Nasal cavity respiratory epithelium epithelial cell of viscerocranial mucosa (primary cell): ENCODE measurements around the gene PSME4. TPM values are rescaled to one million over a fixed set of nuclear protein-coding genes. Genes with fewer than 3 reads are reported as not detected.

Experiments used
- total RNA-seq: library from RNA; depleted of rRNA; stranded (reverse); fragments of >200 nt; gene quantifications from 2 replicates; pipeline ENCODE4 v1.2.3, GENCODE V29; 2014

Gene PSME4, protein sequence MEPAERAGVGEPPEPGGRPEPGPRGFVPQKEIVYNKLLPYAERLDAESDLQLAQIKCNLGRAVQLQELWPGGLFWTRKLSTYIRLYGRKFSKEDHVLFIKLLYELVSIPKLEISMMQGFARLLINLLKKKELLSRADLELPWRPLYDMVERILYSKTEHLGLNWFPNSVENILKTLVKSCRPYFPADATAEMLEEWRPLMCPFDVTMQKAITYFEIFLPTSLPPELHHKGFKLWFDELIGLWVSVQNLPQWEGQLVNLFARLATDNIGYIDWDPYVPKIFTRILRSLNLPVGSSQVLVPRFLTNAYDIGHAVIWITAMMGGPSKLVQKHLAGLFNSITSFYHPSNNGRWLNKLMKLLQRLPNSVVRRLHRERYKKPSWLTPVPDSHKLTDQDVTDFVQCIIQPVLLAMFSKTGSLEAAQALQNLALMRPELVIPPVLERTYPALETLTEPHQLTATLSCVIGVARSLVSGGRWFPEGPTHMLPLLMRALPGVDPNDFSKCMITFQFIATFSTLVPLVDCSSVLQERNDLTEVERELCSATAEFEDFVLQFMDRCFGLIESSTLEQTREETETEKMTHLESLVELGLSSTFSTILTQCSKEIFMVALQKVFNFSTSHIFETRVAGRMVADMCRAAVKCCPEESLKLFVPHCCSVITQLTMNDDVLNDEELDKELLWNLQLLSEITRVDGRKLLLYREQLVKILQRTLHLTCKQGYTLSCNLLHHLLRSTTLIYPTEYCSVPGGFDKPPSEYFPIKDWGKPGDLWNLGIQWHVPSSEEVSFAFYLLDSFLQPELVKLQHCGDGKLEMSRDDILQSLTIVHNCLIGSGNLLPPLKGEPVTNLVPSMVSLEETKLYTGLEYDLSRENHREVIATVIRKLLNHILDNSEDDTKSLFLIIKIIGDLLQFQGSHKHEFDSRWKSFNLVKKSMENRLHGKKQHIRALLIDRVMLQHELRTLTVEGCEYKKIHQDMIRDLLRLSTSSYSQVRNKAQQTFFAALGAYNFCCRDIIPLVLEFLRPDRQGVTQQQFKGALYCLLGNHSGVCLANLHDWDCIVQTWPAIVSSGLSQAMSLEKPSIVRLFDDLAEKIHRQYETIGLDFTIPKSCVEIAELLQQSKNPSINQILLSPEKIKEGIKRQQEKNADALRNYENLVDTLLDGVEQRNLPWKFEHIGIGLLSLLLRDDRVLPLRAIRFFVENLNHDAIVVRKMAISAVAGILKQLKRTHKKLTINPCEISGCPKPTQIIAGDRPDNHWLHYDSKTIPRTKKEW (N-terminal part only)
- total RNA-seq = 67.0 and 67.8 TPM in 2 replicates

GRCh38 chr2:53970724-53971602 lies at the start of gene PSME4:
PSME4 (minus strand) TSS chr2:53970993; CDS start chr2:53970784, 209 bp downstream.

GRCh38 chr2:53859206-53860181 lies 111.3 kb downstream of the PSME4 start, which contains the start of gene GPR75:
GPR75 (minus strand) TSS chr2:53859967; CDS start chr2:53854756, 5,211 bp downstream.

Other genes with a start within 250 kb of the PSME4 start
- 3.6 and 11.3 TPM in 2 replicates for gene CHAC2, start 203.2 kb downstream of the PSME4 start, total RNA-seq
- 15.0 and 21.1 TPM in 2 replicates for gene ASB3, start 184.0 kb downstream of the PSME4 start, total RNA-seq
- gene ERLEC1, start 183.9 kb downstream of the PSME4 start, total RNA-seq = 69.5 and 147 TPM in 2 replicates
- gene GPR75, start 111.0 kb downstream of the PSME4 start, total RNA-seq = 1.0 and 2.6 TPM in 2 replicates
- 18.8 and 31.9 TPM in 2 replicates for gene ACYP2, start 144.6 kb upstream of the PSME4 start, total RNA-seq